Measurements from ENCODE around the gene KTN1.
A peak's percentile ranks its signal among the peaks of the same experiment; 100 is the strongest.

The KTN1 gene

GRCh38 chr14:55718551-55718950, 138.5 kb downstream of the KTN1 start:
- DNase-seq = no peak

GRCh38 chr14:55720796-55721195, 140.8 kb downstream of the KTN1 start:
- no peak for DNase-seq

GRCh38 chr14:55721353-55721752, 141.3 kb downstream of the KTN1 start:
- no peak for DNase-seq

GRCh38 chr14:55722054-55722453, 142.0 kb downstream of the KTN1 start:
- no peak for DNase-seq

GRCh38 chr14:55724736-55725135, 144.7 kb downstream of the KTN1 start:
- no peak for DNase-seq

GRCh38 chr14:55730592-55731310, 150.7 kb downstream of the KTN1 start:
- peak; percentile 58 for DNase-seq

- DNase-seq = no peak
These were observed 151.4 kb downstream of the KTN1 start for GRCh38 chr14:55731311-55731872.

GRCh38 chr14:55731881-55732498, 152.0 kb downstream of the KTN1 start:
- DNase-seq = peak; percentile 60

- DNase-seq = no peak
These were observed 153.6 kb downstream of the KTN1 start for GRCh38 chr14:55733599-55733998.
